HG03439 (cell line): ENCODE data around the gene PTPRN2.

Source experiments
- ATAC-seq: cut with Tn5 transposase; IDR thresholded peaks from one replicate; pipeline ENCODE4 v1.9.1; 2021; ENCODE audit warnings: mild to moderate bottlenecking, moderate library complexity; ENCODE audit not compliant: unreplicated experiment

The PTPRN2 gene

DNA sequence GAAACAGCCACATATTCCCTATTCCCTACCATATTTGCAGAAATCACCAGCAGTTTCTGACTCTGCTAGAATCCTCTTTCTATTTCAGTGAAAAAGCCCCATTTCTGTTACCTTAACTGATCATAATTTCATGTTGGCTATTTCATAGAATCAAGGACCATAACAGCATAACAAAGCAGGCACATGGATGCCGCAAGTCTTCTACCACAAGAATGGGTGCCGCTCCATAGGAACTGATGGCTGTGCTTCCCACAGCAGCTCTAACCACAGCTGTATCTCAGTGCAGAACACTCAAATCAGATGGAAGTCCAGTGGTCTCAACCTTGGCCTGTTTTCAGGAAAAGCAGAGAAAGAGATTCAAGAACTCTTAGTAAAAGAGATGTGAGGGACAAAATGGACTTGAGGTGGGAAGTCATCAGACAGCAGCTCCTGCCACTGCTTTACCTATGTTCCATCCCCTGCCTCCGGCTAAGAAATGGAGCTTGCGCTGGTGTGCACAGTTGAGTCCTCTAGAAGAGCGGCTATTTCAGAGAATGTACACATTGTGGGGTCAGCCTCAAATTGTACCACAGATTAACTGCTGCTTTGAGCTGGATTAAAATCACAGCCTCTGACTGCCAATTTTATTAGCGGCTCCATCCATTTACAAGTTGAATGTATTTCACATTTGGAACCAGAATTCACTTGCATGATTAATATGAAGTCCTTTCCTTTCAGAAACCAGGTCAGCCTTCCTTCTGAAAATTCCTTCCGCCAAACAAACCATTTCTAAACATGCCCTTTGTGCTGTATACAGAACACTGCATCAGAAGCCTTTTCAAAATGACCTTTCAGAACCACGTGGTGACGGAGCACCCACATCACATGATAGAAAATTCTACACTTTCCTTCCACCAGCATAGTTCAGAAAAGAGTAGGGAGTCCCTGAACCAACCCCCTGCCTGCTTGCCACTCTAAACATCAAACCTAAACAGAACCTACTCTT lies 7.7 kb downstream of the PTPRN2 start:
- no peak for ATAC-seq

DNA sequence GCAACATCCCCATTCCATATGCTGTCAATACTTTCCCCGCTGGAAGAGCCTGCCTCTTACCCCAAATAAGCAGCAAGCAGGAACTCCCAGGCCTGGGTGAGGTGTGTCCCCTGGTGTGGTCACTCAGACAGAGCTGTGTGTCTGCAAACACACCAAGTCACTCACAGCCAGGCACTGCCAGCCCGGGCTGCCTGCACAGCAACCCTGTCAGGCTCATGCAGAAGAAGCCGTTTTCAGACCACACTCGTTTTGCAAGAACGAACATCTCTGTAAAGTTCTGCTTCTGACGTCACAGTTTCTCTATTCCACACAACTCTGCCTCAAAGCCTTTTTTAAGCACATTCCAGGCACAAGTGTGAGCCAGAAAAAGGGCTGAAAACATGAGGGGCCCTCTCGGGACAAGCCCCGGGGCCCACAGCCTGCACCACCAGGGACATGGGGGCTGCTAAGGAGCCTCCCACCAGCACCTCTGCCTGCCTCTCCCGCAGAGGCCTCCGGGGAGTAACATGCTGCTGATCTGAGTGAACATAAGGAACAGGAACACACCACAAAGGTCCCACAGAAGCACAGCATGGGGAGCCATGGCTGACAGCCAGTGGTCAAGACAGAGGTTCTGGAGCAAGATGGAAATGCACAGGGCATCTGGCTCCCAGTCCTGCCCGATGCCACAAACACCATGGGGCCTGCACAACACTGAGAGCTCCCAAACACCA lies 11.4 kb downstream of the PTPRN2 start:
- ATAC-seq, result no peak

DNA sequence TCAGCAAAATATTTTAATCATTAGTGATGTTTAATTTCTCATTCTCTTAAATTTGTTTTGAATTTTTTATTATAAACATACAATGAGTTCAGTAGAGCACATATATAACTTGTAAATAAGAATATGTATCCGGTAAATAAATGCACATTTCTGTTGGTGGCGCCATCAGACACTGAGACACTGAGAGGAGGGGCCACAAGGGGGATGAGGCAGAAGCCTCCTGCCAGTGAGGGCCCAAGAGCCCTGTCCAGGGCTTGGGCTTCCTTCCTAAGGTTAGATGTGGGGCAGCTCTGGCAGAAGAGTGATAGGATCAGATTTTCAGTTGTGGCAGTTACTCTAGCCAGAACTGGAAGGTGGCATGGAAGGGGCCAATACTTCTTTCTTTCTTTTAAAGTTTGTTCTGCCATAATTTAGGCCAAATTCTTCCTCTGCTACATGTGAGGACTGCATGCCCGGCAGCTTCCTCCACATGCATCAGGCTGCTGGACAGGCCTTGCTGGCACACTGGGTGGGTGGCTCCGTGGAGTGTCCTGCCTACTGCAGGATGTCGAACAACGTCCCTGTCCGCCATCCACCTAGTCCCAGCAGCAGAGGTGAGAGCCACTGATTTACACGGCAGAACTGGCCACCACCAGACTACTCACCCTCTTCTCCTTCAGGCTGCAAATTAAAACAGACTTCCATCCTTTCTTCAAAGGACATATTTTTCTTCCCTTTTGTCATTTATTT lies 13.2 kb downstream of the PTPRN2 start:
- no peak for ATAC-seq

DNA sequence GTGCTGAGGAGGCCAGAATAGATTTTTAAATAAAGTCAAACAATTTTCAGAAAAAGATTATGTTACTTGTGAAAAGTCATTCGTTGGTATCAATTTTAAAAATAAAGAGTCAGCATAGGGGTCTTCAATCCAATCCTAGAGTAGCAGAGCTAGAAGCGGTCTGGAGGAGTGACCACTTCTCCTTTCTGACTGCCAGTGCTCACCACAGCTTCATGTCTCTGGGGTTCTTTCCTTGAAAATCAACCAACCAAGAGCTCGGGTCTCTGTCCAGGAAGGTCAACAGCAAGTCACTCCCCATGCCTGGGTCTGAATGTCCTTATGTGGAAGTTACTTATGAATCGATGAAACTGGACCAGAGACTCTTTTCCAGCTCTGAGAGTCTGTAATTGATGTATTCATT lies 14.3 kb downstream of the PTPRN2 start:
- ATAC-seq, result no peak

DNA sequence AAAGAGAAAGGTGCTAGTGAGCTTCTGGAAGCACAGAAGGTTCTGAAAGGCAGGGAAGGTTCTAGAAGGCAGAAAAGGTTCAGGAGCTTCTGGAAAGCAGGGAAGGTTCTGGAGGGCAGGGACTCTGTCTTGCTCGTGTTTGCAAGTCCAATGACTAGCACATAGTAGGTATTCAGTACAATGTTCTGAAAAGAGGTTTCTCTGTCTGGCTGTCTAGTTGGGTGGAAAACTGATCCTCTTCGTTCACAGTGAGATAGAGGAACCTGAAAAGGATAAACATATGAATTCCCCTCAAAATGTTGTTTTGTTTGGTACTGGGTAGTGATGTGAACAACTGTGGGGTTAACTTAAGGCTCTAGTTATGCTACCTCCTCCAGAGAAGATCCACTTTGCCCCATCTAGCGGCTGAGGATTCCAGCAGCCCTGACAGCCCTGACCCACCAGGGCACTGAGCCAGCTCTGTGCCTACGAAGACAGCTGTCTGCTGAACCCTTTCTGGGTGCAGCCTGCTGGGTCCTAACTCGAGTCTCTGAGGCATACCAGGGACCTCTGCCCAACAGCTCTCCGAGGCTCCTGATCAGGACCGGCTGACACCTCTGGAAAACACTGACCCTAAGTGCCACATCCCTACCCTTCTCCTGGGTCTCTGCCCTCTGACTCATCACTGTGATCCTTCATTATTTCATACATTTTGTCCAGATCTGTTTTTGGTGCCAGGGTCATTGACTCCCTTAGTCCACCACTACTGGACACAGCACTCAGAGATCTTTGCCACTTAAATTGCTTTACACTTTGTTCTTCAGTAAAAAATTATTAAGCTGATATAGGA lies 15.4 kb downstream of the PTPRN2 start:
- no peak for ATAC-seq

DNA sequence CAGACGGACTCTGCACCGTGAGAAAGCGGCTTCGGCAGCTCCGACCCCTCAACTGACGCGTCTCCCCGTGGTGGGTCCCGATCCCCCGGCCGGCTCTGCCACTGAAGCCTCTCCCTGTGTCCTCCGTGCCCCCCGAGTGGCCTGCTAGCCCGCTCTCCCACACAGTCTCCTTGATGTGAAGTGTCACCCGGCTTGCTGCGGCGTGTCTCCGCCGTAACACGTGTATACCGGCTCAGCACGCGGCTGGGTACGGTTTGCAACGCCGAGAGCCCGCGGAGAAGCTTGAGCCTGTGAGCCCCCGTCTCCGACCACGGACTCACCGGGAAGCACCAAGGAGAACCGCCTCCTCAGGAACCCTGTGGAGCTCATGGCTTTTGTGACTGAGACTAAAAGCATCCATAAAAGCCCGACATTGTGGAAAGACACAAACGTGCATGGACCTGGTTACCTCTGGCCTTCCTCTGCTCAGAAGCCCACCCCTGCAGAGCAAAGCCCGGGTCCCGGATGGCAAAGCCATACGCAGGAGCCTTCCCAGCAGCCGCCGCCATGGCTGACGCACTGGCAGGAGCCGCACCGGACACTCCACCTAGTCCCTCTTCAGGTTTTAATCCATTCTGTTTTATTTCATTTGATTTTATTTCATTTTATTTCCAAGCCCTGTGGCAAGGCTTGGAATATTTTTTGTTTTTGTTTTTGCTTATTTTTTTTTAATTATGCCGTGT lies 17.0 kb downstream of the PTPRN2 start:
- ATAC-seq, result no peak

DNA sequence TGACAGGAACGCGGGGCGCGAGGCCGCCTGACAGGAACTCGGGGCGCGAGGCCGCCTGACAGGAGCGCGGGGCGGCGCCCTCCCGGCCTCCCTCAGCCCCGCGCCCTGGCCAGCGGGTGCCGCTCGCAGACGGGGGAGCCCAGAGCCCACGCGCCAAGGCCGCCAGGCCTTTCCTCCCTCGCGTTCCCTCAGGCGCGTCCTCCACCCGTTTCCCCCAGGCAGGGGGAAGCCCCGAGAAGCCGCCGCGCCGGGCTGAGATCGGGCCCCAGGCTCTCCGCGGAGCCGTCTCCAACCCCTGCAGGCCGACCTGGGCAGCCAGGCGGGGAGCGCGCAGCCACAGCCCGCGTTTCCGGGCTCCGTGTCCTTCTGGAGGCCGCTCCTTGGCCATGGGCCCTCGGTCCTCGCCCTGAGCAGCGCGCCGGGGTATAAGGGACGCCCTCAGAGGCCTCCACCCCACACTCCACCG lies 17.7 kb downstream of the PTPRN2 start:
- ATAC-seq, result no peak

DNA sequence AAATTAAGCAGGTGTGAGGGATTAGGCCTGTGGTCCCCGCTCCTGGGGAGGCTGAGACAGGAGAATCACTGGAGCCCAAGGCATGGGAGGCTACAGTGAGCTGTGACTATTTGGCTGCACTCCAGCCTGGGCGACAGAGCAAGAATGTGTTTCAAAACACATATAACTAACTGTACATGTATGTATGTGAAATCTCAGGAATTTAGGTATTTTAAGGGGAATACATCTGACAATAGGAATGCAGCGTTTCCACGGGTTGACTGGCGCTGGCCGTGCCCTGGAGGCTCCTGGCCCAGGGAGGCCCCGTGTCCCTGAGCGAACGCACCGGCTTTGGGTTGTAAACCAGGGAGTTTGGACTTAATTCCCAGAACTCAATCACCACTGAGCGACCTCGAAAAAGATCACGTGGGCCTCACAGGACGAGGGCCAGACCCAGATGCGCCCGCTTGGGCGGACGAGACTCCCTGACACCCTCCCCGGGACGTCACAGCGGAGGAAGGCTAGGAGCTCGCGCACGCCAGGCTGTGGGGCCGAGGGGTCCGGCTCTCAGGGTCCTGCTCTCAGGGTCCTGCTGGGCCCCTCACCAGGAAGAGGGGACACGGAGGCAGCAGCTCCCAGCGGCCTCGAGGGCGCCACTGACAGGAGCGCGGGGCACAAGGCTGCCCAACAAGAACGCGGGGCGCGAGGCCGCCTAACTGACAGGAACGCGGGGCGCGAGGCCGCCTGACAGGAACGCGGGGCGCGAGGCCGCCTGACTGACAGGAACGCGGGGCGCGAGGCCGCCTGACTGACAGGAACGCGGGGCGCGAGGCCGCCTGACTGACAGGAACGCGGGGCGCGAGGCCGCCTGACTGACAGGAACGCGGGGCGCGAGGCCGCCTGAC lies 18.4 kb downstream of the PTPRN2 start:
- ATAC-seq, result no peak

DNA sequence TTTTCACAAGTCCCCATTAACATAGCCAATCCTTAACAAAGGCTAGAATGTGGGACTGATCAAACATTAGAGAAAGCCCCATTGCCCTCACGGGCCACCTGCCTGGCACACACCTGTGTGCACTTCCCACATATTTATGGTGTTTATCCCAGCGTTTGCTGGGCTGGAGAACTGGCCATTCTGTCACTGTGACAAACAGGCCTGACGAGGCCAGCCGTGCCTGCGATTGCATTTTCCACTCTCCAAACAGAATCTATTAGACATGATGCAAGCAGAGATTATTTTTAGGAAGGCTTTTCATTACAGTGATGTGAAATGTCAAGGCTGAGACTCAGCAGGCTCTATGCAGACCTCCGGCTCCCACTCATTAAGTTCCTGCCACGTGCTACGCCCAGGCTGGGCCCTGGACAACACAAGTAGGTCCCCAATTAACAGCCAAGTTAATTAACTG lies 20.4 kb downstream of the PTPRN2 start:
- no peak for ATAC-seq

DNA sequence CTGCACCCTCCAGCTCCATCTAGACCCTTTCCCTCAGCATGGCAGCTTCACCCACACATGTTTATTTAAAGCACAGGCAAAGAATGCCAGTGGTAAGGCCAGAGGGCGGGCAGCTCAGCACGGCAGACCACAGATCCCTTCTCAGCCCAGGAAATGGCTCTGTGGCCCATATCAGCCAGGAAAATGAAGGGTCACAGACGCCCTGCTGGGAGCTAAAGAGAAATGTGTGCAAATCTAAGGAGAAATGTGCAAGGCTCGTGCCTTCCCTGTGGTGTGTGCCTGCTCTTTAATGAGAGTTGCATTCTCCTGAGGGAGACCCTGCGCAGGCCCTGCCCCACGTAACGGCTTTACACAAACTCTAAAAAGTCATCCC lies 23.0 kb downstream of the PTPRN2 start:
- ATAC-seq, result no peak

DNA sequence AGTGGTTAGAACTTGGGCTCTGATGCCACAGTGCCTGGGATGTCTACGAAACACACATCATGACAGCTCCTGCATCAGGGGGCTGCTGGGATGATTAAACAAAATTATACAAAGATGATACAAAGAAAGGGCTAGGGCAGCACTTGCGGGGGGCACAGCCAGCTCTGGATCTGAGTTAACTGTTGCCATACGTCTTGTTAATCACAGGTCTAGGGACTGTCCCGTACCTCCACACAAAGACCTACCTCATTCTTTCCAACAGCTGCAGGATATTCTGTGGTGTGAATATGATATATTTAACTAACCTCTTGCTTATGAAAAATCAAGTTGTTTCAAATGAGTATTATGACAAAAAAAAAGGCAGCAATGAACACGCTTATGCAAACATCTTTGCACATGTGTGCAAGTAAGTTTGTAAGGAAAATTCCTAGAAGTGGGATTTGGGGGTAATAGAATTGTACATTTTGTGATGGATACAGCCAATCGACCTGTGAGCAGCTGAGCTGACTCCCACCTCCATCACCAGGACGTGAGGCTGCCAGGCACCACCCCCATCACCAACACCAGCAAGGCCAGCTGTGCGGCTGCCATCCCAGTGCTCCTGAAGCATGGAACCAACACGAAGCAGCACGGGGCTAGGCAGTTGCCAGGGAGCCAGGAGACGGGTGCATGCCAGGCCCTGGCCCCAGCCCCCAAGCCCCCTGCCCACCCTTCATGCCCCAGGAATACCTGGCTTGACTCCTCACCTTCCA lies 23.5 kb downstream of the PTPRN2 start:
- no peak for ATAC-seq

DNA sequence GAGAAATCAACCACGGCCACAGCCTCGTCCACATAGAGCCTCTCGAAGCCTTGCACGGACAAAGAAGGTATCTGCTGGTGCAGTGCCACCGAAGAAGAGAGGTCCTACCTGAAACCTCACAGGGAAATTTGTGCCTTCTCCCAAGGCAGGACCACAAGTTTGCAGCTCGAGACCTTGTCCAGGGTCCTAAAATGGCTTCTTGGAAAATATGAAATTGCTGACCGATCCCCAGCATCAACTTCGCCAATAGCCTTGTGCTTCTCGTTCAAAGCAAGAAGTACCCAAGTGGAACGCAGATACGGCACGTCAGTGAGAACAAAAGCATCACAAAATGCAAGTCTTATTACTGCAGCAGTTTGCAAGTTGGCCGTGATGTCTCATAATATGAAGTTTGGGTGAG lies 24.6 kb downstream of the PTPRN2 start:
- no peak for ATAC-seq

DNA sequence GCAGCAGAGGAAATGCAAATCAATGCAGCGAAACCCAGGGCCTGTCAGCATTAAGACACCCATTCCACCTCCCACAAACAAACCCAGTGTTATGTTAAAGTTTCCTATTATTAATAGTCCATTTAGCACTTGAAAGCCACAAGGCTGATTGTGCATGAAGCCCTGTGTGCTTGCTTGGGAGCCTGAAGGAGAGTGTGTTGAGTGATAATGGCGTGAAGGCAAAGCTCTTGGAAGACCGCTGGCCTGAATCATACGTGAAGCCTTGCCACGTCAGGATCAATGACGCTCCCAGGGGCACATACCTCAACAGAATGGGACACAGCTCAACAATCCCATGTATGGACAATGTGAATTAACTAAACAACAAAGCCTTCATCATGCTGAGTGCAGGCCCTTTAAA lies 25.1 kb downstream of the PTPRN2 start:
- ATAC-seq, result no peak

DNA sequence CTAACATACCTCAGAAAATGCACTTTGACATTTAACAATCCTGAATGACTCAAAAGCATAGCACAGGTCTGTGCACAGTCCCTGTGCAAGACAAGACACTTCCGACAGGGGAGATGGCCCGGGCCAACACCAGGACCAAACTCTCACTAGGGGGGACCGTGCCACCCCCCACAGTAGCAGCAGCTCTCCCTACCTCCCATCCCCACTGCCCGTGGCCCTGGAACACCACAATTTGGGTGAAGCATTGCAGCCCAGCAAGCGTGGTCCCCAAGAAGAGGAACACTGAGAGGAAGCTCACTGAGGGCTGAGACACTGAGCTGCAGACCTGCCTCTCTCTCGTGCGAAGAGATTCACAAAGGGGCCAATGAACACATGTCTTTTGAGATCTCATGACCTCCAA lies 26.0 kb downstream of the PTPRN2 start:
- no peak for ATAC-seq

DNA sequence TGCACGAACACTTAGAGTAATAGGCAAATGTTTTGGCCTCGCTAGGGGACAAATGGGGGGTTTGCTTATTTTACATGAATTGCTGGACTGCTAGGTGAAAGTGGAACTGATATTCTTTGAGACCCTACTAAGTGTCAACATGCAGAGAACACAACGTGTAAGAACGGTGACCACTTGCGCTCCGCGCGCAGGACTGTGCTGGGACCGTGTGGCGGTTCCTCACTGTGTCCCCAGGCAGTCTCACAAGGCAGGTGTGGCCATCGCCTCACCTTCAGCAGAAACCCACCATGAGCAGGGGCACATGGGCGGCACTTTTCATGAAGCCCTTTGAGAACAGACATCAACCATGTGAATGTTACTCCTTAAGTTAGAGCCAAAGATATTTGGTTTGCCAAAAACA lies 27.2 kb downstream of the PTPRN2 start:
- no peak for ATAC-seq

DNA sequence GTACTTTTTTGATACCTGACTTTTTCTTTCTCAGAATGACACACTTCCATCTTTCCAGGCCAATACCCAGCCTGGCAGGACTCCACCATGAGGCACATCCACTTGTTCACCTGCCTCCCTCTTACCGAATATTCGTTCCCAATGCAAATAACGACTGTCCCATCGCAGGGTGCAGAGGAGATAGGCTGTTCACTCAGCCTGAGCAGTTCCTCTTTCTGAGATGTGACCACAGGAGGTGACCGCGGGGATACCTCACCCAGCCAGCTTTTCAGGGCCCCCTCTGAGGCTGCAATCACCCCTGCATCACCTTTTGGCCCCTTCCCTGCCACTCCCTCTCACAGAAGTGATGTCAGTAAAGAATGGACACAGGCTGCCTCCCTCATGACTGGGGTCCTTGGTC lies 28.3 kb downstream of the PTPRN2 start:
- ATAC-seq, result no peak

DNA sequence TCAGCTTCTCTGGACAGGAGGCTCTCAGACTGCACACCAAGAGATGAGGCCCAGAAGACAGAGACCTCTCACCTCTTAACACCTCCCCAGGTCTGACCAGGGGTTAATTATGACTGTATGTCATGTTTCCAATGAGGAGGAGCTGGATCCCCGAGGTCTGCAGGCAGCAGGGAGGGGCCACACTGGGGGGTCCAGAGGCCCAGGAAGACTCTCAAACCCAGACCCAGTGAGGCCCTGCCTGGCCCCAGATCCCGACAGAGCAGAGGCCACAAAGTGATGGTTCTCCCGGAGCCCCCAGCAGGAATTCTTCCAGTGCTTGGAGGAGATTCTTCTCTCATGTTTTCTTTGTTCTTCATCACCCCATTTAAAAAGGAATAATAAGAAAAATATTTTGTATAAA lies 28.8 kb downstream of the PTPRN2 start:
- ATAC-seq, result no peak

DNA sequence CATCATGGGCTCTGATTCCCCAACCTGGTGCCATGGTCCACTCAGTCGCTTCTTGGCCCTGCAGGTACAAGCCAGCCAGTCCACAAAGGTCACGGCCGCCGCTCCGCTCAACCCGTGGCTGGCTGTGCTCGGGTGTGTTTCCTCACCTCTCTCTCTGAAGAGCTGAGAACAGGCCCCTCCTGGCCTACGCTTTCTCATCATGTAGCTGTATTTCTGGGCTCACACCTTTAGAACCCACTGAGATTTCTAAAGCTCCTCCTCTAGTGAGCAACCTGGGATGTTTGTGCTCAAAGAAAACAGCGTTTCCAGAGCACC lies 30.2 kb downstream of the PTPRN2 start:
- no peak for ATAC-seq
